HEK293T (cell line): ENCODE measurements around the gene FASTKD1.

Source experiments
- BHLHE40 ChIP-seq: fragments of 450-650 bp; IDR thresholded peaks from 2 replicates; pipeline ENCODE4 v1.6.1; 2016; ENCODE audit warnings: mild to moderate bottlenecking, moderate library complexity, borderline replicate concordance
- FOXA1 ChIP-seq: fragments of 450-650 bp; IDR thresholded peaks from 2 replicates; pipeline ENCODE4 v1.6.1; 2016; ENCODE audit warnings: mild to moderate bottlenecking
- LEF1 ChIP-seq: fragments of 450-650 bp; IDR thresholded peaks from 2 replicates; pipeline ENCODE4 v1.6.1; 2017; ENCODE audit warnings: mild to moderate bottlenecking, borderline replicate concordance
- NFRKB ChIP-seq: fragments of 450-650 bp; IDR thresholded peaks from 2 replicates; pipeline ENCODE4 v1.6.1; 2016; ENCODE audit warnings: mild to moderate bottlenecking, moderate library complexity
- PKNOX1 ChIP-seq: fragments of 450-650 bp; IDR thresholded peaks from 2 replicates; pipeline ENCODE4 v1.6.1; 2016
- SUZ12 ChIP-seq: fragments of 450-650 bp; IDR thresholded peaks from 2 replicates; pipeline ENCODE4 v1.6.1; 2016; ENCODE audit warnings: mild to moderate bottlenecking
- TARDBP ChIP-seq: fragments of 450-650 bp; IDR thresholded peaks from 2 replicates; pipeline ENCODE4 v1.6.1; 2016
- ZNF384 ChIP-seq: fragments of 450-650 bp; IDR thresholded peaks from 2 replicates; pipeline ENCODE4 v1.6.1; 2016

- no peak for TF ChIP-seq FOXA1
- TF ChIP-seq BHLHE40, result no peak
- no peak for TF ChIP-seq TARDBP
- TF ChIP-seq LEF1, result no peak
- no peak for TF ChIP-seq ZNF384
- TF ChIP-seq SUZ12, result no peak
- TF ChIP-seq PKNOX1, result no peak
- no peak for TF ChIP-seq NFRKB
Observed at GRCh38 chr2:169571571-169571970, 2.1 kb downstream of the FASTKD1 start.
